Activated CD4-positive, alpha-beta T cell treated with anti-CD3 and anti-CD28 coated beads for 36 hours (primary cell): ENCODE results near the gene HSD3B1. TPM values are rescaled to one million over a fixed set of nuclear protein-coding genes. Genes with fewer than 3 reads are reported as not detected.

ENCODE experiments used
- ATAC-seq: fragments of 200-7000 bp; cut with Tn5 transposase; one replicate; pipeline ENCODE4 v1.10.0; 2021; ENCODE audit warnings: mild to moderate bottlenecking, moderate library complexity
- CTCF ChIA-PET: fragments of 350-600 bp; sonication (Branson Sonifier 250); formaldehyde crosslinking; loops from one replicate; lab custom pipeline; 2021; ENCODE audit warnings: antibody characterized with exemption; lab: Charles Lee
- POLR2A ChIA-PET: fragments of 350-600 bp; sonication (Branson Sonifier 250); formaldehyde crosslinking; loops from one replicate; lab custom pipeline; 2021; ENCODE audit warnings: antibody characterized with exemption, inconsistent platforms; lab: Charles Lee
- DNase-seq: peaks from one replicate; pipeline ENCODE4 v3.0.0-alpha.2; 2020
- H3K27ac Mint-ChIP-seq: one replicate; pipeline ENCODE4 v1.8.0; 2021; ENCODE audit warnings: mixed read lengths
- H3K27me3 Mint-ChIP-seq: one replicate; pipeline ENCODE4 v1.8.0; 2021; ENCODE audit warnings: mixed read lengths
- H3K36me3 Mint-ChIP-seq: one replicate; pipeline ENCODE4 v1.8.0; 2021; ENCODE audit warnings: low read depth, mixed read lengths
- H3K4me1 Mint-ChIP-seq: one replicate; pipeline ENCODE4 v1.8.0; 2021; ENCODE audit warnings: mixed read lengths
- H3K4me3 Mint-ChIP-seq: one replicate; pipeline ENCODE4 v1.8.0; 2021; ENCODE audit warnings: mild to moderate bottlenecking, moderate library complexity, mixed read lengths
- H3K9me3 Mint-ChIP-seq: one replicate; pipeline ENCODE4 v1.8.0; 2021; ENCODE audit warnings: low read depth, mixed read lengths
- intact Hi-C, 2 experiments: fragments of 100-400 bp; cut with DNase I in 1 of 2; cut with micrococcal nuclease in 1 of 2; formaldehyde crosslinking; loops; one replicate each; pipeline versions ENCODE4 v1.14.2 to v1.15.1; 2022 to 2024; cut with DNase I, micrococcal nuclease
- total RNA-seq, 2 experiments: library from RNA; stranded (reverse); gene quantifications; one replicate each; pipeline ENCODE4 v1.2.3, GENCODE V29; 2021

The HSD3B1 gene
- total RNA-seq = not detected

DNA sequence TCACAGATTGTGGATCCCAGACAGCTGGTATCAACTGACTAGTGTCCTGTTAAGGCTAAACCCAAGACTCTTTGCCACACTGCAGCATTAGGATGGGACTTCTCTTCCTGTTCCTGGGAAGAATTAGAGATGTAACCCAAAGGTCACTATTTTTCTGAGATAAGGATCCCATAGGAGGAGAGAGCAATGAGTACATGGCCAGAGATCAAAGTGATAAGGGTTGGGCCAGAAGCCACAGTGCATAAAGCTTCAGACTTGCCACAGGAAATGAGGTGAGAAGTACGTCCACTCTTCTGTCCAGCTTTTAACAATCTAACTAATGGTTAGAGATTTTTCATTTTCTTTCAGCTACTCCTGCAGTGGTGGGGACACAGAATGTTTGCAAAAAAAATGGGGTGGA, at the start of gene HSD3B1:
Gene HSD3B1, plus strand, starts transcription at position 270 of the 400 bp plus-strand sequence. CDS start 267 bp downstream, outside the sequence.
- ATAC-seq (no peak), DNase-seq (no peak)
- CTCF ChIA-PET = interaction anchor here (0.7 kb wide), 1 partner anchor 12 kb away, joined by 3 read pairs; no protein-coding TSS in a partner anchor
- H3K27ac Mint-ChIP-seq = no peak within 1 kb of the TSS
- no peak within 1 kb of the TSS for H3K4me3 Mint-ChIP-seq
- POLR2A ChIA-PET = no interaction called here
- H3K4me1 Mint-ChIP-seq = no peaks in the 10 kb centered on the region
- H3K27me3 Mint-ChIP-seq = peaks cover 3% of the 10 kb centered on the region
- peaks cover 2% of the 10 kb centered on the region for H3K9me3 Mint-ChIP-seq
- intact Hi-C loops = no loop called here
- no peaks in the 10 kb centered on the region for H3K36me3 Mint-ChIP-seq

DNA sequence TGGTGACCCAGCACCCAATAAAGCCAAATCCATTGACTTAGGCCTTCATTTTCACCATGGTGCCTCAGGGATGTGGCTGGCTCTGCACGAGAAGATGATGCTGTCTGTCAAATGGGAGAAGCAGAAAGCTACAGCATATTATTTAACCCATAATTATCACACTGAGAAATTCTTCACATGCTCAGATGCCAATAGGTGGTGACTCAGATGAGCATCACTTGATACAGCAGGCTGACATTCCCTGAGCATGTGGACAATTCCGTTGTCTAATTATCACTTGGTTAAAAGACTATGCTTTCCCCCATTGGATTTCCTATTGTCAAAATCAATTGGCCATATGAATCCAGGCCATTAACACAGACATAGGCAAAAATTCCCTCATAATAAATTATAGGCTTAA, 44.0 kb upstream of the HSD3B1 start:
- no peak overlapping the region for H3K4me3 Mint-ChIP-seq
- no peak for DNase-seq
- CTCF ChIA-PET = no interaction called here

DNA sequence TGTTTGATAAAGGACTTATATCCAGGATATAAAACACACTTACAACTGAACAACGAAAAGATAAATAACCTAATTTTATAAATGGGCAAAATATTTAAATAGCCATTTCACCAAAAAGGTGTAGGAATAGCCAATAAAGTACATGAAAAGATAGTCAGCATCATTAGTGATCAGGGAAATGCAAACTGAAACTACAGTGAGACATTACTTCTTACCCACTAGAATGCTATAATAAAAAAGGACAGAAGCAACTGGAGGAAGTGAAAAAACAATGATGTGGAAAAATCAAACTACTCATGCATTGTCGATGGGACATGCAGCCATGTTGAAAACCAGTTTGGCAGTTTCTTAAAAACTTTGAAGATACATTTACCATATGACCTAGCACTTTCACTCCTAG, 43.4 kb upstream of the HSD3B1 start:
- CTCF ChIA-PET = no interaction called here
- H3K4me3 Mint-ChIP-seq = no peak overlapping the region
- intact Hi-C loops = no loop called here
- H3K9me3 Mint-ChIP-seq = no peaks in the 10 kb centered on the region
- no peak for DNase-seq
- POLR2A ChIA-PET = no interaction called here
- ATAC-seq = no peak
- H3K27ac Mint-ChIP-seq = no peak overlapping the region
- H3K4me1 Mint-ChIP-seq = no peaks in the 10 kb centered on the region
- H3K36me3 Mint-ChIP-seq = no peaks in the 10 kb centered on the region
- H3K27me3 Mint-ChIP-seq = peaks cover 3% of the 10 kb centered on the region

More for the DNA sequence above, 44.0 kb upstream of the HSD3B1 start:
- POLR2A ChIA-PET = no interaction called here
- Mint-ChIP-seq H3K4me1 (no peaks in the 10 kb centered on the region), H3K36me3 (no peaks in the 10 kb centered on the region), H3K27ac (no peak overlapping the region), H3K27me3 (peaks cover 3% of the 10 kb centered on the region), H3K9me3 (no peaks in the 10 kb centered on the region)
- intact Hi-C loops = no loop called here
- ATAC-seq = no peak

DNA sequence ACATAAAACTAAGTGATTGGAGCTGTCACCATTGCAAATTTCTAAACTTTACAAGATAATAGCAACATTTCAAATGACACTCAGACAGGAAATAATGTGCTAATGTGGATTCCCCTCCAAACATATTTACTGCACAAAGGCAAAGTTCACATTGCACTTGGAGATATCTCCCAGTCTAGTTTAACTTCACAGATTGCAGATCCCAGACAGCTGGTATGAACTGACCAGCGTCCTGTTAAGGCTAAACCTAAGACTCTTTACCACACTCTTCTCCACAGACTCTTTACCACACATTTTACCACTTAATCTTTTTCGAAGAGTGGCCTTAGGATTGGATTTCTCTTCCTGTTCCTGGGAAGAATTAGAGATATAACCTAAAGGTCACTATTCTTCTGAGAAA, 40.6 kb upstream of the HSD3B1 start:
- no peak overlapping the region for H3K27ac Mint-ChIP-seq
- no peaks in the 10 kb centered on the region for H3K36me3 Mint-ChIP-seq
- CTCF ChIA-PET = no interaction called here
- no peaks in the 10 kb centered on the region for H3K9me3 Mint-ChIP-seq
- H3K4me3 Mint-ChIP-seq = no peak overlapping the region
- DNase-seq (no peak), ATAC-seq (no peak)
- peaks cover 5% of the 10 kb centered on the region for H3K27me3 Mint-ChIP-seq
- H3K4me1 Mint-ChIP-seq = no peaks in the 10 kb centered on the region
- POLR2A ChIA-PET = no interaction called here
- intact Hi-C loops = no loop called here

DNA sequence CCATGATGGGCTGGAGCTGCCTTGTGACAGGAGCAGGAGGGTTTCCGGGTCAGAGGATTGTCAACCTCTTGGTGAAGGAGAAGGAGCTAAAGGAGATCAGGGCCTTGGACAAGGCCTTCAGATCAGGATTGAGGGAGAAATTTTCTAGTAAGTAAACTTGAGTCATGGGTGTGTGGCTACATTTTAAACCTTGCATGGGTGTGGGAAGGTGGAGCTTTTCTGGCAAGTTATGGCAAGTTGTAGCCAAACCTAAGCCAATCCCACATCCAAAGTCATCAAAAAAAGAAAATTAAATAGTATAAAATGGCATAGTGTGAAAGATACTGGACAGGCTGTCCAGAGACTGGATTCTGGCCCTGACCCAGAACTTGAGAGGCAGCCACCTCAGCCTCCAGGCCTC, 39.8 kb upstream of the HSD3B1 start:
- H3K4me3 Mint-ChIP-seq = no peak overlapping the region
- no peak overlapping the region for H3K27ac Mint-ChIP-seq
- ATAC-seq = no peak
- ChIA-PET CTCF (no interaction called here), POLR2A (no interaction called here)
- peaks cover 7% of the 10 kb centered on the region for H3K27me3 Mint-ChIP-seq
- DNase-seq = no peak
- no peaks in the 10 kb centered on the region for H3K4me1 Mint-ChIP-seq
- intact Hi-C loops = no loop called here
- H3K9me3 Mint-ChIP-seq = no peaks in the 10 kb centered on the region
- H3K36me3 Mint-ChIP-seq = no peaks in the 10 kb centered on the region

DNA sequence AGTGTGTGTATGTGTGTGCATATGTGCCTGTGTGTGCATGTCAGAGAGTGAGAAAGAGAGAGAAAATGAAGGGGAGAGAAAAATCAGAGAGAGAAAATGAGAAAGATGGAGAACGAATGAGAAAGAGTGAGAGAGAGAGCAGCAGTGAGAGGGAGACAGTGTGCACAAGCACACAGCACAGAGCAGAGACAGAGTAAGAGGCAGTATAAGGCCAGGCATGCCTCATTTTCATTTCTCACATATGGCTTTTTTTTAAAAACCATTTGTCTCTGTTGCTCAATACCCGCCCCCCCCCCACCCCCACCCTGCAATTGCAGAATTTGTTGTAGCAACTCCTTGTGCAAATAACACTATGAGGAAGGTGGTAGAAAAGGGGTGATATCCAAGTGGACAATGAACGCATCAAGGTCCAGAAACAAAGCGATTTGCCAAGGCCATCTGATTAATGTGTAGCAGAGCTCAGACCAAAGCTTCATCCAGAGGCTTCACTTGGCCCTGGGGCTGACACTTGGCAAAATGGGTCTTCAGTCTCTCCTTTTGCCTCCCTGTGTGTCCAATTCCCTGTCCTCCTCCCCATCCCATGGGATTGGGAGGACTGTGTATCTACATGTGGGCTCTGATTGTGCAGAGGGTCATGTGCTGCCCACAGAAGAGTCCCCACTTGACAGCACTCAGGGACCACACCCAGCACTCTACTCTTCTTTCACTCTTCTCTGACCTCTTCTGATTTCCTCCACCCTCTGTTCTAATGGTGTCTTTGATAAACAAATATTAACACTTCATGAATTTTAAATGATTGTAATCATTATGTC, 38.9 kb upstream of the HSD3B1 start:
- Mint-ChIP-seq H3K9me3 (no peaks in the 10 kb centered on the region), H3K27ac (no peak overlapping the region), H3K36me3 (no peaks in the 10 kb centered on the region), H3K4me3 (no peak overlapping the region), H3K4me1 (no peaks in the 10 kb centered on the region), H3K27me3 (peaks cover 8% of the 10 kb centered on the region)
- CTCF ChIA-PET = no interaction called here
- DNase-seq (no peak), ATAC-seq (no peak)
- POLR2A ChIA-PET = no interaction called here
- intact Hi-C loops = no loop called here

DNA sequence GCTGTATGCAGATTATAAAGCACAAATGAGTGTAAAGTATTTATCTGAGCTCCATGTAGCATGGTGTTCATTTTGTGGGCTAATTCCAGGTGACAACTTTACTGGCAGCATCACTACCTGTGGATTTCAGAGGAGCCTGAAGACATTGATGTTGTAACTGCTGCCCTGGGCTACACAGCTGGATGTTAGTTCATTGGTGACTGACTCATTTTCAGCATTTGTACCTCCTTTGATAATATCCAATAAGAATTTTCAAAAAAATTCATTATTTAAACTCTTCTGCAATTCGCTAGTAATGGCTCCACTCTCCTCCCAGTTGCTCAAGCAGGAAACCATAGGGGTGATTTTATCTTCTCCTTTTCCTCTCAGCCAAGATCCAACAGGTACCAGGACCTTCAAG, 37.3 kb upstream of the HSD3B1 start:
- no peaks in the 10 kb centered on the region for H3K9me3 Mint-ChIP-seq
- H3K27ac Mint-ChIP-seq = no peak overlapping the region
- H3K36me3 Mint-ChIP-seq = no peaks in the 10 kb centered on the region
- H3K27me3 Mint-ChIP-seq = peaks cover 8% of the 10 kb centered on the region
- ChIA-PET POLR2A (no interaction called here), CTCF (no interaction called here)
- DNase-seq = no peak
- H3K4me3 Mint-ChIP-seq = no peak overlapping the region
- no peak for ATAC-seq
- H3K4me1 Mint-ChIP-seq = no peaks in the 10 kb centered on the region
- intact Hi-C loops = no loop called here

DNA sequence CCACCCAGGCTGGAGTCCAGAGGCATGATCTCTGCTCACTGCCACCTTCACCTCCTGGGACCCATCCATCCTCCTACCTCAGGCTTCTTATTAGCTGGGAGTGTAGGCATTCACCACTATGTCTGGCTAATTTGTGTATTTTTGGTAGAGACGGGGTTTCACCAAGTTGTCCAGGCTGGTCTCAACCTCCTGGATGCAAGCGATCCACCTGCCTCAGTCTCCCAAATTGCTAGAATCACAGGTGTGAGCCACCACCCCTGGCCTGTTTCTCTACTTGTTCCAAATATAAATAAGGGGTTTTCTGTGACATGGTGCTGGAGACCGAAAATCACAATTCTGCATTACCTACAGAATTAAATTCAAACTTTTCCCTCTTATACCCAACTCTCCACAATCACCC, 36.6 kb upstream of the HSD3B1 start:
- intact Hi-C loops = no loop called here
- POLR2A ChIA-PET = no interaction called here

DNA sequence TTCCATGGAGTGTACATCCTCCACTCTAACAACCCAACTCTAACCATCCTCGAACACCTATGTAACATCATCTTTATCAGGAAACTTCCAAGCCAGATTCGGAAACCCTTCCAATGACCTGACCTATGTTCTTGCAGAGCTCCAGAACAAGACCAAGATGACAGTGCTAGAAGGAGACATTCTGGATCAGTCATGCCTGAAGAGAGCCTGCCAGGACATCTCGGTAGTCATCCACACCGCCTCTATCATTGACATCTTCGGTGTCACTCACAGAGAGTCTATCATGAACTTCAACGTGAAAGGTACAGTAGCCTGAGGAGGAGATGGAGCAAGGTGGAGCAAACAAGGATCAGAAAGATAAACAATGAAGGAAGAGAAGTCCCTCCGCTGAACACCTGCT, 36.1 kb upstream of the HSD3B1 start:
- H3K4me1 Mint-ChIP-seq = no peaks in the 10 kb centered on the region
- H3K27ac Mint-ChIP-seq = no peak overlapping the region
- H3K27me3 Mint-ChIP-seq = peaks cover 11% of the 10 kb centered on the region
- no peak for DNase-seq
- no peaks in the 10 kb centered on the region for H3K9me3 Mint-ChIP-seq
- no peaks in the 10 kb centered on the region for H3K36me3 Mint-ChIP-seq
- ChIA-PET POLR2A (no interaction called here), CTCF (no interaction called here)
- no peak for ATAC-seq
- no peak overlapping the region for H3K4me3 Mint-ChIP-seq
- intact Hi-C loops = no loop called here

More for the DNA sequence above, 36.6 kb upstream of the HSD3B1 start:
- Mint-ChIP-seq H3K27me3 (peaks cover 11% of the 10 kb centered on the region), H3K4me1 (no peaks in the 10 kb centered on the region), H3K9me3 (no peaks in the 10 kb centered on the region), H3K36me3 (no peaks in the 10 kb centered on the region), H3K27ac (no peak overlapping the region), H3K4me3 (no peak overlapping the region)
- DNase-seq (no peak), ATAC-seq (no peak)
- CTCF ChIA-PET = no interaction called here

DNA sequence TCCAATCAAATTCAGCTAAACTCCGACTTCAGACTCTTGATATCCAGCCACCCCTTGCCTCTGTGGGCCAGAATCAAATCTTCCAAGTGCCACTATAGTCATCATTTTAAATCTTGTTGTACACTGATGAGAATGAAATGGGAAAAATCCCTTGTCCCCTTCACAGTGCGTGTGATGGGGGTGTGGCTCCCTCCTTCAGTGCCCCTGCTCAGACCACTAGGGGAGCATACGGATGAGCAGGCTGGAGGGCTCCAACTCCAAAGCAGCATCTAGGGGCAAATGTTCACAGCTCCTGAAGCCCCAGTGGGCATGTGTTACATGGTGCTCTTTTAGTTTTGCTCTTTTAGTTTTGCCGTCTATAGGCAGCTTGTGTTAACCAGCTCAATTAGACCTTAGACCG, 35.4 kb upstream of the HSD3B1 start:
- ATAC-seq (no peak), DNase-seq (no peak)
- Mint-ChIP-seq H3K36me3 (no peaks in the 10 kb centered on the region), H3K4me3 (no peak overlapping the region), H3K27me3 (peaks cover 11% of the 10 kb centered on the region), H3K4me1 (no peaks in the 10 kb centered on the region), H3K27ac (no peak overlapping the region), H3K9me3 (no peaks in the 10 kb centered on the region)
- CTCF ChIA-PET = interaction anchor here (0.8 kb wide), 1 partner anchor 23 kb away, joined by 3 read pairs; no protein-coding TSS in a partner anchor
- intact Hi-C loops = no loop called here
- POLR2A ChIA-PET = no interaction called here

DNA sequence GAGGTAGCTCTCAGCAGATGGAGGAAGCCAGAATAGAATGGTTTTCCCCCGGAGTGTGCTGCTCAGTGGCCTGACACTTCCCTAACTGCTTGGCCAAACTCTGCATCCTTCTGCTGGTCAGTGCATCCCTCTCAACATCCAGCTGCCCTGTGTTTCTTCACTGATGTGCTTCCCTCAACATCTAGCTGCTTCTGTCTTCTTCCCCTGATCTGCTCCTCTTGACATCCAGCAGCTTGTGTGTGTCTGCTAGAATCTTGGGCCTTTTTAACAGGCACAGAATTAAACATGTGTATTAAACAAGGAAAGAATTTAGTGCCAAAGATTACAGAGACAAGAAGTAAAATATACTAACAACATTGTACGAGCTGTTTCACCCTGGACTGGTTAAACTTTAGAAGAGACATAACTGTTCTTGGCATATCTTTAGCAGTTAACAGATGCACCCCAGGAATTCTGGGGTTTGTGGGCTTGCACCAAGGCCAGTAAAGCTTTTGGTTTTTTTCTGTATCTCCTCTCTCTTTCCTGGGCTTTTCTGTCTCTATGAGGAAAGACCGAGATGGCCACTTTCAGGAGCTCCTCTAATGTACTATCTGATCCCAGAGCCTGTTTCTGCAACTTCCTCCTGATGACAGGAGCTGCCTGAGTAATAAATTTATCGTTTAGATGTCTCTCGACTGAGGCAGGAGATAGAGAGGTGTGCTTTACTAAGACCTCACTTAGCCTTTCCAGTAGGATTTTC, 34.8 kb upstream of the HSD3B1 start:
- Mint-ChIP-seq H3K36me3 (no peaks in the 10 kb centered on the region), H3K4me1 (no peaks in the 10 kb centered on the region), H3K27ac (no peak overlapping the region), H3K9me3 (no peaks in the 10 kb centered on the region), H3K4me3 (no peak overlapping the region), H3K27me3 (peaks cover 13% of the 10 kb centered on the region)
- ATAC-seq = no peak
- ChIA-PET CTCF (interaction anchor here (0.8 kb wide), 1 partner anchor 24 kb away, joined by 3 read pairs; no protein-coding TSS in a partner anchor), POLR2A (no interaction called here)
- DNase-seq = no peak
- intact Hi-C loops = no loop called here

DNA sequence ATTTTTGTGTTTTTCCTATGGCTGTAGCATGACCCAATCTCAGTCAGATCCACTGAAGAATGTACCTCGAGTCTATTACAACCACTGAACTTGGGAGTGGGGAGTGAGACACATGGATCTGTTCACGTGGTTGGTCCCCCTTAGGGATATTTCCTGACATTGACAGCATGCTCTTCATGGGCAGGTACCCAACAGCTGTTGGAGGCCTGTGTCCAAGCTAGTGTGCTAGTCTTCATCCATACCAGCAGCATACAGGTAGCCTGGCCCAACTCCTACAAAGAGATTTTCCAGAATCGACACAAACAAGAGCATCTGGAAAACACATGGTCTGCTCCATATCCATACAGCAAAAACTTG, 34.2 kb upstream of the HSD3B1 start:
- ChIA-PET CTCF (no interaction called here), POLR2A (no interaction called here)
- no peak overlapping the region for H3K4me3 Mint-ChIP-seq
- H3K27ac Mint-ChIP-seq = no peak overlapping the region
- peaks cover 13% of the 10 kb centered on the region for H3K27me3 Mint-ChIP-seq
- H3K9me3 Mint-ChIP-seq = no peaks in the 10 kb centered on the region
- no peak for ATAC-seq
- intact Hi-C loops = no loop called here
- no peaks in the 10 kb centered on the region for H3K4me1 Mint-ChIP-seq
- no peaks in the 10 kb centered on the region for H3K36me3 Mint-ChIP-seq
- DNase-seq = no peak
